Neural progenitor cell (in vitro differentiated cells): Measurements from ENCODE around the gene UBTD1. TPM values are rescaled to one million over a fixed set of nuclear protein-coding genes. Genes with fewer than 3 reads are reported as not detected.

ENCODE experiments used
- DNase-seq: peaks from one replicate; pipeline ENCODE4 v3.0.0-alpha.2; 2016; ENCODE audit warnings: low spot score
- H2AFZ ChIP-seq: fragments of 200-600 bp; sonication (generic); replicated peaks from 2 replicates; pipeline ENCODE4 v1.6.1; 2016; ENCODE audit warnings: antibody characterized with exemption
- H3F3A ChIP-seq: fragments of 200-600 bp; sonication (generic); 2 replicates; pipeline ENCODE4 v1.6.1; 2016; ENCODE audit warnings: antibody characterized with exemption, low read depth
- H3K27ac ChIP-seq: fragments of 200-600 bp; sonication (generic); 2 replicates; pipeline ENCODE4 v1.5.1; 2016; ENCODE audit warnings: mild to moderate bottlenecking
- H3K27me3 ChIP-seq: fragments of 200-600 bp; sonication (generic); 2 replicates; pipeline ENCODE4 v1.6.1; 2016; ENCODE audit warnings: mild to moderate bottlenecking, moderate library complexity
- H3K36me3 ChIP-seq: fragments of 200-600 bp; sonication (generic); 2 replicates; pipeline ENCODE4 v1.5.1; 2016
- H3K4me1 ChIP-seq: fragments of 200-600 bp; sonication (generic); 2 replicates; pipeline ENCODE4 v1.6.1; 2016; ENCODE audit warnings: mixed run types
- H3K4me2 ChIP-seq: fragments of 200-600 bp; sonication (generic); 2 replicates; pipeline ENCODE4 v1.6.1; 2016
- H3K4me3 ChIP-seq: fragments of 200-600 bp; sonication (generic); 2 replicates; pipeline ENCODE4 v1.5.1; 2016
- H3K79me2 ChIP-seq: fragments of 200-600 bp; sonication (generic); 2 replicates; pipeline ENCODE4 v1.6.1; 2016; ENCODE audit warnings: low read depth
- H3K9ac ChIP-seq: fragments of 200-600 bp; sonication (generic); 2 replicates; pipeline ENCODE4 v1.6.1; 2016
- H3K9me3 ChIP-seq: fragments of 200-600 bp; sonication (generic); 2 replicates; pipeline ENCODE4 v1.5.1; 2016; ENCODE audit warnings: low read depth
- H4K20me1 ChIP-seq: fragments of 200-600 bp; sonication (generic); 2 replicates; pipeline ENCODE4 v1.6.1; 2016; ENCODE audit warnings: low read depth
- H3K27ac Mint-ChIP-seq: 3 replicates; pipeline ENCODE4 v1.8.0; 2021; ENCODE audit warnings: mixed read lengths
- H3K27me3 Mint-ChIP-seq: 2 replicates; pipeline ENCODE4 v1.8.0; 2022; ENCODE audit warnings: low read depth, mild to moderate bottlenecking, inconsistent platforms, moderate library complexity, mixed read lengths; ENCODE audit not compliant: insufficient read depth
- H3K36me3 Mint-ChIP-seq: 3 replicates; pipeline ENCODE4 v1.8.0; 2021; ENCODE audit warnings: mixed read lengths
- H3K4me1 Mint-ChIP-seq: 3 replicates; pipeline ENCODE4 v1.8.0; 2021; ENCODE audit warnings: mixed read lengths
- H3K4me3 Mint-ChIP-seq: 3 replicates; pipeline ENCODE4 v1.8.0; 2021; ENCODE audit warnings: mild to moderate bottlenecking, moderate library complexity, mixed read lengths
- H3K9me3 Mint-ChIP-seq: 3 replicates; pipeline ENCODE4 v1.8.0; 2020; ENCODE audit warnings: mixed read lengths
- CTCF ChIP-seq: fragments of 200-600 bp; sonication (generic); IDR thresholded peaks from 2 replicates; pipeline ENCODE4 v1.5.1; 2017; ENCODE audit warnings: antibody characterized with exemption, mild to moderate bottlenecking
- EZH2 ChIP-seq: fragments of 200-600 bp; sonication (generic); IDR thresholded peaks from 2 replicates; pipeline ENCODE4 v1.6.1; 2017; ENCODE audit warnings: antibody characterized with exemption, mild to moderate bottlenecking, moderate library complexity
- EZH2phosphoT487 ChIP-seq: fragments of 200-600 bp; sonication (generic); IDR thresholded peaks from 2 replicates; pipeline ENCODE4 v1.6.1; 2017; ENCODE audit warnings: antibody characterized with exemption
- total RNA-seq: library from RNA; depleted of rRNA; stranded (reverse); fragments of >200 nt; gene quantifications from 2 replicates; pipeline ENCODE4 v1.2.3, GENCODE V29; 2015; ENCODE audit warnings: low replicate concordance

The UBTD1 gene
- total RNA-seq, 1 donor from 2014 or later = 4.7 TPM

GRCh38 chr10:97506199-97506991 lies 7.7 kb downstream of the UBTD1 start:
- Mint-ChIP-seq H3K27me3 (peaks cover 2% of the 10 kb centered on the region), H3K9me3 (no peaks in the 10 kb centered on the region), H3K27ac (no peak overlapping the region), H3K4me3 (no peak overlapping the region), H3K4me1 (peaks cover 3% of the 10 kb centered on the region), H3K36me3 (no peaks in the 10 kb centered on the region)
- TF ChIP-seq EZH2phosphoT487 = no peak
- no peak for TF ChIP-seq CTCF
- no peak for TF ChIP-seq EZH2
- Histone ChIP-seq H3K4me1 (peaks cover 4% of the 10 kb centered on the region), H3K27me3 (peaks cover 6% of the 10 kb centered on the region), H3K9ac (no peak overlapping the region), H3K36me3 (no peaks in the 10 kb centered on the region), H4K20me1 (peaks cover 6% of the 10 kb centered on the region), H3K9me3 (no peaks in the 10 kb centered on the region), H3K4me3 (no peak overlapping the region), H3F3A (no peaks in the 10 kb centered on the region), H3K79me2 (peaks cover 29% of the 10 kb centered on the region), H3K27ac (no peak overlapping the region), H2AFZ (no peak overlapping the region), H3K4me2 (no peak overlapping the region)
- no peak for DNase-seq

GRCh38 chr10:97508342-97508741 lies 9.6 kb downstream of the UBTD1 start:
- no peak for DNase-seq

GRCh38 chr10:97509120-97509680 lies 10.5 kb downstream of the UBTD1 start:
- no peak overlapping the region for H3K27ac ChIP-seq
- peaks cover 5% of the 10 kb centered on the region for H3K4me1 Mint-ChIP-seq
- no peaks in the 10 kb centered on the region for H3K27me3 ChIP-seq
- H4K20me1 ChIP-seq = peaks cover 5% of the 10 kb centered on the region
- no peak overlapping the region for H3K4me3 ChIP-seq
- H3K9me3 ChIP-seq = no peaks in the 10 kb centered on the region
- H3K27ac Mint-ChIP-seq = no peak overlapping the region
- H3K36me3 ChIP-seq = no peaks in the 10 kb centered on the region
- TF ChIP-seq CTCF (no peak), EZH2 (no peak), EZH2phosphoT487 (no peak)
- H3K9me3 Mint-ChIP-seq = no peaks in the 10 kb centered on the region
- peaks cover 29% of the 10 kb centered on the region for H3K79me2 ChIP-seq
- no peak for DNase-seq
- no peak overlapping the region for H2AFZ ChIP-seq
- H3K4me2 ChIP-seq = no peak overlapping the region
- H3K9ac ChIP-seq = no peak overlapping the region
- no peak overlapping the region for H3K4me3 Mint-ChIP-seq
- no peaks in the 10 kb centered on the region for H3F3A ChIP-seq
- peaks cover 12% of the 10 kb centered on the region for H3K4me1 ChIP-seq
- H3K36me3 Mint-ChIP-seq = no peaks in the 10 kb centered on the region
- H3K27me3 Mint-ChIP-seq = no peaks in the 10 kb centered on the region

More at GRCh38 chr10:97508342-97508741, 9.6 kb downstream of the UBTD1 start:
- H3K9me3 Mint-ChIP-seq = no peaks in the 10 kb centered on the region
- H3K9me3 ChIP-seq = no peaks in the 10 kb centered on the region
- no peak overlapping the region for H3K4me3 Mint-ChIP-seq
- no peak overlapping the region for H3K27ac ChIP-seq
- peaks cover 12% of the 10 kb centered on the region for H3K4me1 ChIP-seq
- H2AFZ ChIP-seq = no peak overlapping the region
- H3K4me2 ChIP-seq = no peak overlapping the region
- H3K9ac ChIP-seq = no peak overlapping the region
- H3K4me3 ChIP-seq = no peak overlapping the region
- no peaks in the 10 kb centered on the region for H3K27me3 Mint-ChIP-seq
- H4K20me1 ChIP-seq = peaks cover 5% of the 10 kb centered on the region
- TF ChIP-seq CTCF = no peak
- TF ChIP-seq EZH2phosphoT487 = no peak
- no peak for TF ChIP-seq EZH2
- no peaks in the 10 kb centered on the region for H3K27me3 ChIP-seq
- H3F3A ChIP-seq = no peaks in the 10 kb centered on the region
- peaks cover 29% of the 10 kb centered on the region for H3K79me2 ChIP-seq
- H3K36me3 ChIP-seq = no peaks in the 10 kb centered on the region
- H3K27ac Mint-ChIP-seq = no peak overlapping the region
- H3K4me1 Mint-ChIP-seq = peaks cover 5% of the 10 kb centered on the region
- H3K36me3 Mint-ChIP-seq = no peaks in the 10 kb centered on the region
